Cardiac muscle cell (in vitro differentiated cells and primary cell): ENCODE results near the gene AGAP1. TPM values are rescaled to one million over a fixed set of nuclear protein-coding genes. Genes with fewer than 3 reads are reported as not detected.
A peak's percentile ranks its signal among the peaks of the same experiment; 100 is the strongest.

Experiments
- DNase-seq, 2 donors: peaks; one replicate each; pipeline versions ENCODE4 v3.0.0 to v3.0.0-alpha.2; 2010 to 2017; ENCODE audit warnings: low read depth in 1 of 2, low spot score in 1 of 2
- H3K27ac ChIP-seq: fragments of 200-600 bp; sonication (generic); 2 replicates; pipeline ENCODE4 v1.5.1; 2016
- H3K27me3 ChIP-seq: fragments of 200-600 bp; sonication (generic); 2 replicates; pipeline ENCODE4 v1.6.0; 2016; ENCODE audit warnings: control low read depth
- H3K36me3 ChIP-seq: fragments of 200-600 bp; sonication (generic); 2 replicates; pipeline ENCODE4 v1.5.1; 2016; ENCODE audit warnings: control low read depth
- H3K4me1 ChIP-seq: fragments of 200-600 bp; sonication (generic); 2 replicates; pipeline ENCODE4 v1.8.1; 2017; ENCODE audit warnings: low read depth, mild to moderate bottlenecking, mixed run types
- H3K4me3 ChIP-seq: fragments of 200-600 bp; sonication (generic); 2 replicates; pipeline ENCODE4 v1.5.1; 2016; ENCODE audit warnings: mild to moderate bottlenecking
- H3K9me3 ChIP-seq: fragments of 200-600 bp; sonication (generic); 2 replicates; pipeline ENCODE4 v1.5.1; 2017; ENCODE audit warnings: low read depth, mild to moderate bottlenecking, control low read depth
- polyA plus RNA-seq: library from polyadenylated mRNA; unstranded; fragments of >200 nt; fragmentation: Nextera tagmentation; extraction: Ambion mirVana; gene quantifications from 2 replicates; pipeline ENCODE4 v1.2.1, GENCODE V29; 2016
- total RNA-seq: library from RNA; depleted of rRNA; stranded (reverse); fragments of >200 nt; gene quantifications from 2 replicates; pipeline ENCODE4 v1.2.3, GENCODE V29; 2016
- TF ChIP-seq, protein P1 (sequence below): IDR thresholded peaks from 2 replicates; pipeline ENCODE4 v1.5.1; 2012; ENCODE audit warnings: low read depth, mild to moderate bottlenecking, low read length

AGAP1 gene
- total and polyA plus RNA-seq, 2 experiments from 2014 or later: 8.6 to 38.2 TPM

DNA sequence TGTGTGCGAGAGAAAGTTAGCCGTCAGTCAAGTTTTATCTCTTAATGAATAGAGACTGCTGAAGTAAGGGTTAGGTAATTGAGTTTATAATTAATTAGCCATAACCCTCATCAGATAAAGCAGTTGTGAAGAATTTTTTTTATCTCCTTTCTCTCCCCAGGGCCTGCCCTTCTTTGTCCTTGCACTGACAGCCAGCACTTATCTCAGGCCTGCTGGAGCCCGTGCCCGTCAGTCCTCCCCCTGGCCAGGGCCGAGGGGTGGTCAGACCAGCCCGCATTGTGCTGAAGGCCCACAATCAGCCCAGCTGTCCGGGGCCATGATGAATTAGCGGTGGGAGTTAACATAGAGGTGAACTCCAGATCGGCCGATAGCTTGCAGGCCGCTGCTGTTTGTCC lies 358.7 kb downstream of the AGAP1 start:
- DNase-seq: peak in 1 of 2 donors; percentile 76
- H3K4me3 ChIP-seq: no peak overlapping the region
- no peaks in the 10 kb centered on the region for H3K27me3 ChIP-seq
- peak overlapping the region; percentile 78 for H3K27ac ChIP-seq
- peaks cover 34% of the 10 kb centered on the region for H3K4me1 ChIP-seq
- H3K9me3 ChIP-seq: no peaks in the 10 kb centered on the region
- no peaks in the 10 kb centered on the region for H3K36me3 ChIP-seq
- TF ChIP-seq, protein P1, sequence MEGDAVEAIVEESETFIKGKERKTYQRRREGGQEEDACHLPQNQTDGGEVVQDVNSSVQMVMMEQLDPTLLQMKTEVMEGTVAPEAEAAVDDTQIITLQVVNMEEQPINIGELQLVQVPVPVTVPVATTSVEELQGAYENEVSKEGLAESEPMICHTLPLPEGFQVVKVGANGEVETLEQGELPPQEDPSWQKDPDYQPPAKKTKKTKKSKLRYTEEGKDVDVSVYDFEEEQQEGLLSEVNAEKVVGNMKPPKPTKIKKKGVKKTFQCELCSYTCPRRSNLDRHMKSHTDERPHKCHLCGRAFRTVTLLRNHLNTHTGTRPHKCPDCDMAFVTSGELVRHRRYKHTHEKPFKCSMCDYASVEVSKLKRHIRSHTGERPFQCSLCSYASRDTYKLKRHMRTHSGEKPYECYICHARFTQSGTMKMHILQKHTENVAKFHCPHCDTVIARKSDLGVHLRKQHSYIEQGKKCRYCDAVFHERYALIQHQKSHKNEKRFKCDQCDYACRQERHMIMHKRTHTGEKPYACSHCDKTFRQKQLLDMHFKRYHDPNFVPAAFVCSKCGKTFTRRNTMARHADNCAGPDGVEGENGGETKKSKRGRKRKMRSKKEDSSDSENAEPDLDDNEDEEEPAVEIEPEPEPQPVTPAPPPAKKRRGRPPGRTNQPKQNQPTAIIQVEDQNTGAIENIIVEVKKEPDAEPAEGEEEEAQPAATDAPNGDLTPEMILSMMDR: no peak

DNA sequence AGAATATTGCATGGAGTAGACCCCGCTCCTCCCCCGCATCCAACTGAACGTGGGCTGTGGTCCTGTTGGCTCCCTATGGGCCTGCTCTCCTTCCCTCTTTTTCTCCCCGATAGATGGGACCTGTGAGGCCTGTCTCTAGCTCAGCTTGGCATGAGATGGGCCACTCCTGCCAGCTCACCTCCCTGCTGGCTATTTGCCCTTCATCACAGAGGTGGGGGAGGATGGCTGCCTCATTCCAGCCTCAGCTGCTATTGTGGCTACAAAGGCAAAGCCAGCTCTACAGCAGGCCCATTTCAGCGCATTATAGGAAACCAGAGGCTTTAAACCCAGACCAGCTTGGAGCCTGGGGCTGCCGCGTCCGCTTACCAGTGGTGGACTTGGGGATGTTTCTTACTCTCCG lies 360.4 kb downstream of the AGAP1 start:
- no peaks in the 10 kb centered on the region for H3K36me3 ChIP-seq
- H3K27ac ChIP-seq: no peak overlapping the region
- no peak overlapping the region for H3K4me3 ChIP-seq
- no peaks in the 10 kb centered on the region for H3K27me3 ChIP-seq
- no peak for DNase-seq
- no peaks in the 10 kb centered on the region for H3K9me3 ChIP-seq
- TF ChIP-seq, protein P1: no peak
- peaks cover 35% of the 10 kb centered on the region for H3K4me1 ChIP-seq

DNA sequence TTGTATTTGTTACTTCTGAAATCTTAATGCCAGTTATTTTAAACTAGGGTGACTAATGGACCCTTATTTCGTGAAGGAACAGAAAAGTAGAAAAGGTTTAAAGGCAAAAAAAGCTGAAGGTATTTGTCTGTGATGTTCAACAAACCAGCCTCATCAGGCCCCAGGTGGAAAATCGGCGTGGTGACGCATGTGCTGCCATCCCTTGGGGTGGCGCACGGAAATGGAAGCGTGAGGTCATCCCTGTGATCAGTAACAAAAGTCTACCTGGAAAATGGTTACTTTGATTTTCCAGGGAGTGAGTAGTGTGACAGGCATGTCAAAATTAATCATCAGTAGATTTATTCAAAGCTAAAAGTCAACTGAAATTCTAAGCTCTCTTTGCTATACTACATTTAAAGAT lies 361.2 kb downstream of the AGAP1 start:
- H3K4me1 ChIP-seq: peaks cover 39% of the 10 kb centered on the region
- H3K27ac ChIP-seq: peak overlapping the region; percentile 40
- H3K9me3 ChIP-seq: no peaks in the 10 kb centered on the region
- TF ChIP-seq, protein P1: no peak
- no peaks in the 10 kb centered on the region for H3K27me3 ChIP-seq
- no peaks in the 10 kb centered on the region for H3K36me3 ChIP-seq
- DNase-seq: no peak
- no peak overlapping the region for H3K4me3 ChIP-seq

DNA sequence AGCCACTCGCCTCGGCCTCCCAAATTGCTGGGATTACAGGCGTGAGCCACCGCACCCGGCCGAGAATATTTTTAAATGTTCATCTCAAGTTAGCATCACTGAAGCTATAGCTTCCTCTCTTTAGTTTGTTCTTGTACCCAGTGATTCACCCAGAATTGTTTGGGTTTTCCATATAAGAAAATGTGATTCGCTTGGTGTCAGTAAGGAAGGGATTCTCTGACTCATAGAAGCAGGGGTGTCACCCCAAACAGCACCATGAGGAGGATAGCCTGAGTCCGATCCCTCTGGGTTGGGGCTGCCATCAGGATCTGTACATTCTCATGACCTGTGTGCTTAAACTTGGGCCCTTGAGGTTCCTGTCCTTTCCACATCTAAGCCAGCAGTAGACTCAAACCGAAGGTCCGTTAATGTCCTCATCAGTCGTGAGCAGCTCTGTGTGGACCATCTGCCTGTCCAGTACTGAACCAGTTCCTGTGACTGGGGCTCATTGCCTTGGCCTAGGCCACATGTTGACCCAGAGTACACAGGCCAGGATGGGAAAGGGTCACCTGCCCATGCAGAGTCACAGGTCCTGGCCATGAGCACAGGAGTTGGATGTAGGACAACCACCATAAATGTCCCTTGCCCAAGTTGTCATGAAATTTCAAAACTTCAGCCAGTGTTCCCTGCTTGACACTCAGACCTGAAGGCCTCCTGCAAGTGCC lies 362.5 kb downstream of the AGAP1 start:
- Histone ChIP-seq H3K27ac (no peak overlapping the region), H3K9me3 (no peaks in the 10 kb centered on the region), H3K4me3 (no peak overlapping the region), H3K36me3 (no peaks in the 10 kb centered on the region), H3K4me1 (peaks cover 45% of the 10 kb centered on the region), H3K27me3 (no peaks in the 10 kb centered on the region)
- TF ChIP-seq, protein P1: no peak
- DNase-seq: no peak

DNA sequence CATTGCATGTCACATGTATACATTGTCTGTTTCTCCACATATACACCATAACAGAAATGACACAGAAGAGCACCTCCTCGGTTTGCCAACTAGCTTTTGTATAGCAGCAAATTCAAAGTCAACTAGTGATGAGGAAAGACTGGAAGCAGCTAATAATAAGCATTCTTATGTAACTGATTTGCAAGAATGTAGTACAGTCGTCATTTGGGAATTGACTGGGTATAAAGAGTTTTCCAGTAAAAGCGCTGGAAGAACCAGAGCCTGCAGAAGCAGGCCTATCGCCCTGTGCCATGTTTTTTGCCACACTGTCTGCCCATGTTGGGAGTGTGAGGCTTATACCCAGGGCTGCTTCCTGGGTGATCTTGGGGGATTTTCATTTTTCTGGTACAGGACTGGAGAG lies 363.8 kb downstream of the AGAP1 start:
- Histone ChIP-seq H3K4me3 (no peak overlapping the region), H3K36me3 (no peaks in the 10 kb centered on the region), H3K27me3 (no peaks in the 10 kb centered on the region), H3K27ac (no peak overlapping the region), H3K4me1 (peaks cover 48% of the 10 kb centered on the region), H3K9me3 (no peaks in the 10 kb centered on the region)
- TF ChIP-seq, protein P1: no peak
- DNase-seq: peak in 1 of 2 donors; percentile 11

DNA sequence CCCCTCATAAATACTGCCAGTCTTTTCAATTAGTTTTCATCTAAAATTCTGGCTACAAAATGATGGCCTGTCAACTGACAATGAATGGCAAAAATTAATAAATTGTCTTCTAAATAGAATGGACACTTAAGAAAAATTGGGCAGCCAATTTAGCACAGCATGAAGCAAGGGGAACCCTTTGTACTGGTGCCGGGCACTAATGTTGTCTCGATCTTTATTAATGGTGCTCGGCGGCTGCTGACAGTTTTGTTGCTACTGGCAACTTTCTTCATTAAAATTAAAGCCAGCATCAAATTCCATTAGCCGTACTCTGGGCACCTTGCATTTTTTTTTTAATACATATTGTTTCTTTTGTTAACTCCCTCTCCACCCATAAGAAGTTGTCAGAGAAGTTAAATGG lies 365.0 kb downstream of the AGAP1 start:
- Histone ChIP-seq H3K27me3 (no peaks in the 10 kb centered on the region), H3K9me3 (no peaks in the 10 kb centered on the region), H3K27ac (no peak overlapping the region), H3K4me1 (peaks cover 37% of the 10 kb centered on the region), H3K36me3 (no peaks in the 10 kb centered on the region), H3K4me3 (no peak overlapping the region)
- TF ChIP-seq, protein P1: no peak
- DNase-seq: no peak
